ENCODE measurements around the gene SLC38A7. TPM values are rescaled to one million over a fixed set of nuclear protein-coding genes. Genes with fewer than 3 reads are reported as not detected.
A peak's percentile ranks its signal among the peaks of the same experiment; 100 is the strongest.

SLC38A7 gene
- total and polyA plus RNA-seq, 2 of the 13 experiments (the other 11 are each of a cell fraction or from before 2014, with no cell fraction given), result 13.2 to 14.1 TPM

DNA sequence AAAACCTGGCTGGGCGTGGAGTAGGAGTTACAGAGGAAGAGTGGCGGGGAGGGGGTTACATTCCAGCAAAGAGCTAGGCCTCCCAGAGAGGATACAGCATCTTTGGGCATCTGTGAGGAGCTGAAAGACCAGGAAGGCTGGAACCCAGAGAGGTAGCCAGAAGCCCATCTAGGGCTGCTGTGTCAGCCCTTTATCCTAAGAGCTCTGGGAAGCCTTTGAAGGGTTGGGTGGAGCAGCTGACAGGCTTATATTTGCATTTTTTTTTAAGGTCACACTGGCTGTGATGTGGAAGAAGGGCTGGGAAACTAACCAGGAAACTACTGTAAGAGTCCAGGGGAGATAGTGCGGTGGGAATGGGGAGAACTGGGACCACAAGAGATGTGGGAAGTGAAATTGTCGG lies 48.1 kb downstream of the SLC38A7 start:
- Histone ChIP-seq H3K4me3 (replicated peaks in 1 of 3; ENCODE audit: insufficient read depth in 1 of 3, low read depth in 2 of 3, low read length in 3 of 3) (no peak overlapping the region), H3K36me3 (replicated peaks in 1 of 2; ENCODE audit: control insufficient read depth in 1 of 2, insufficient read depth in 2 of 2, low read length in 2 of 2) (no peaks in the 10 kb centered on the region), H3K79me2 (ENCODE audit: insufficient read depth, low read length) (no peaks in the 10 kb centered on the region), H2AFZ (ENCODE audit: low read length) (no peak overlapping the region), H4K20me1 (ENCODE audit: insufficient read depth, low read length) (no peaks in the 10 kb centered on the region), H3K9me3 (ENCODE audit: low read length) (no peaks in the 10 kb centered on the region), H3K9ac (ENCODE audit: insufficient read depth, low read depth, low read length) (no peak overlapping the region), H3K27me3 (ENCODE audit: control insufficient read depth in 1 of 2, insufficient read depth in 2 of 2, low read length in 2 of 2) (no peaks in the 10 kb centered on the region; a peak in 1 of 5 replicates), H3K27ac (ENCODE audit: extremely low read length, insufficient read depth, low read length) (peak overlapping the region; percentile 17), H3K4me1 (ENCODE audit: insufficient read depth, low read length) (peaks cover 46% of the 10 kb centered on the region), H3K4me2 (ENCODE audit: low read depth, low read length) (peak overlapping the region; percentile 6; the same call in 1 of the 2 replicates)
- TF ChIP-seq MAFK (conservative IDR thresholded peaks at IDR 0.05 in 1 of 2, IDR thresholded peaks at IDR 0.05 in 1 of 2; ENCODE audit: low read length in 2 of 2), result peak; percentile 68 to 82
- TF ChIP-seq, protein P1, sequence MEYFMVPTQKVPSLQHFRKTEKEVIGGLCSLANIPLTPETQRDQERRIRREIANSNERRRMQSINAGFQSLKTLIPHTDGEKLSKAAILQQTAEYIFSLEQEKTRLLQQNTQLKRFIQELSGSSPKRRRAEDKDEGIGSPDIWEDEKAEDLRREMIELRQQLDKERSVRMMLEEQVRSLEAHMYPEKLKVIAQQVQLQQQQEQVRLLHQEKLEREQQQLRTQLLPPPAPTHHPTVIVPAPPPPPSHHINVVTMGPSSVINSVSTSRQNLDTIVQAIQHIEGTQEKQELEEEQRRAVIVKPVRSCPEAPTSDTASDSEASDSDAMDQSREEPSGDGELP (IDR thresholded peaks at IDR 0.05; ENCODE audit: borderline replicate concordance, low read depth), result peak; percentile 32; the same call in 1 of the 2 replicates
- TF ChIP-seq ZNF225 (CRISPR knock-in tag; IDR thresholded peaks at IDR 0.05), result no peak
- TF ChIP-seq, protein P2, sequence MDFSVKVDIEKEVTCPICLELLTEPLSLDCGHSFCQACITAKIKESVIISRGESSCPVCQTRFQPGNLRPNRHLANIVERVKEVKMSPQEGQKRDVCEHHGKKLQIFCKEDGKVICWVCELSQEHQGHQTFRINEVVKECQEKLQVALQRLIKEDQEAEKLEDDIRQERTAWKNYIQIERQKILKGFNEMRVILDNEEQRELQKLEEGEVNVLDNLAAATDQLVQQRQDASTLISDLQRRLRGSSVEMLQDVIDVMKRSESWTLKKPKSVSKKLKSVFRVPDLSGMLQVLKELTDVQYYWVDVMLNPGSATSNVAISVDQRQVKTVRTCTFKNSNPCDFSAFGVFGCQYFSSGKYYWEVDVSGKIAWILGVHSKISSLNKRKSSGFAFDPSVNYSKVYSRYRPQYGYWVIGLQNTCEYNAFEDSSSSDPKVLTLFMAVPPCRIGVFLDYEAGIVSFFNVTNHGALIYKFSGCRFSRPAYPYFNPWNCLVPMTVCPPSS (IDR thresholded peaks at IDR 0.05), result no peak
- peak; percentile 69 for TF ChIP-seq MAFF (IDR thresholded peaks at IDR 0.05; ENCODE audit: low read depth, low read length)
- no peak for TF ChIP-seq PRMT3 (CRISPR knock-in tag; IDR thresholded peaks at IDR 0.05; ENCODE audit: borderline replicate concordance, low read depth)
- no peak for TF ChIP-seq RNF2 (conservative IDR thresholded peaks at IDR 0.05; ENCODE audit: low read depth)
- TF ChIP-seq, protein P3, sequence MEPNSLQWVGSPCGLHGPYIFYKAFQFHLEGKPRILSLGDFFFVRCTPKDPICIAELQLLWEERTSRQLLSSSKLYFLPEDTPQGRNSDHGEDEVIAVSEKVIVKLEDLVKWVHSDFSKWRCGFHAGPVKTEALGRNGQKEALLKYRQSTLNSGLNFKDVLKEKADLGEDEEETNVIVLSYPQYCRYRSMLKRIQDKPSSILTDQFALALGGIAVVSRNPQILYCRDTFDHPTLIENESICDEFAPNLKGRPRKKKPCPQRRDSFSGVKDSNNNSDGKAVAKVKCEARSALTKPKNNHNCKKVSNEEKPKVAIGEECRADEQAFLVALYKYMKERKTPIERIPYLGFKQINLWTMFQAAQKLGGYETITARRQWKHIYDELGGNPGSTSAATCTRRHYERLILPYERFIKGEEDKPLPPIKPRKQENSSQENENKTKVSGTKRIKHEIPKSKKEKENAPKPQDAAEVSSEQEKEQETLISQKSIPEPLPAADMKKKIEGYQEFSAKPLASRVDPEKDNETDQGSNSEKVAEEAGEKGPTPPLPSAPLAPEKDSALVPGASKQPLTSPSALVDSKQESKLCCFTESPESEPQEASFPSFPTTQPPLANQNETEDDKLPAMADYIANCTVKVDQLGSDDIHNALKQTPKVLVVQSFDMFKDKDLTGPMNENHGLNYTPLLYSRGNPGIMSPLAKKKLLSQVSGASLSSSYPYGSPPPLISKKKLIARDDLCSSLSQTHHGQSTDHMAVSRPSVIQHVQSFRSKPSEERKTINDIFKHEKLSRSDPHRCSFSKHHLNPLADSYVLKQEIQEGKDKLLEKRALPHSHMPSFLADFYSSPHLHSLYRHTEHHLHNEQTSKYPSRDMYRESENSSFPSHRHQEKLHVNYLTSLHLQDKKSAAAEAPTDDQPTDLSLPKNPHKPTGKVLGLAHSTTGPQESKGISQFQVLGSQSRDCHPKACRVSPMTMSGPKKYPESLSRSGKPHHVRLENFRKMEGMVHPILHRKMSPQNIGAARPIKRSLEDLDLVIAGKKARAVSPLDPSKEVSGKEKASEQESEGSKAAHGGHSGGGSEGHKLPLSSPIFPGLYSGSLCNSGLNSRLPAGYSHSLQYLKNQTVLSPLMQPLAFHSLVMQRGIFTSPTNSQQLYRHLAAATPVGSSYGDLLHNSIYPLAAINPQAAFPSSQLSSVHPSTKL (CRISPR knock-in tag; IDR thresholded peaks at IDR 0.05), result no peak
- TF ChIP-seq, protein P4, sequence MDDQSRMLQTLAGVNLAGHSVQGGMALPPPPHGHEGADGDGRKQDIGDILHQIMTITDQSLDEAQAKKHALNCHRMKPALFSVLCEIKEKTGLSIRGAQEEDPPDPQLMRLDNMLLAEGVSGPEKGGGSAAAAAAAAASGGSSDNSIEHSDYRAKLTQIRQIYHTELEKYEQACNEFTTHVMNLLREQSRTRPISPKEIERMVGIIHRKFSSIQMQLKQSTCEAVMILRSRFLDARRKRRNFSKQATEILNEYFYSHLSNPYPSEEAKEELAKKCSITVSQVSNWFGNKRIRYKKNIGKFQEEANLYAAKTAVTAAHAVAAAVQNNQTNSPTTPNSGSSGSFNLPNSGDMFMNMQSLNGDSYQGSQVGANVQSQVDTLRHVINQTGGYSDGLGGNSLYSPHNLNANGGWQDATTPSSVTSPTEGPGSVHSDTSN (CRISPR knock-in tag; IDR thresholded peaks at IDR 0.05; ENCODE audit: borderline replicate concordance), result no peak
- no peak for TF ChIP-seq NR2F6 (IDR thresholded peaks at IDR 0.05)
- no peak for TF ChIP-seq NR2F6 (CRISPR knock-in tag; IDR thresholded peaks at IDR 0.05)
- TF ChIP-seq, protein P5, sequence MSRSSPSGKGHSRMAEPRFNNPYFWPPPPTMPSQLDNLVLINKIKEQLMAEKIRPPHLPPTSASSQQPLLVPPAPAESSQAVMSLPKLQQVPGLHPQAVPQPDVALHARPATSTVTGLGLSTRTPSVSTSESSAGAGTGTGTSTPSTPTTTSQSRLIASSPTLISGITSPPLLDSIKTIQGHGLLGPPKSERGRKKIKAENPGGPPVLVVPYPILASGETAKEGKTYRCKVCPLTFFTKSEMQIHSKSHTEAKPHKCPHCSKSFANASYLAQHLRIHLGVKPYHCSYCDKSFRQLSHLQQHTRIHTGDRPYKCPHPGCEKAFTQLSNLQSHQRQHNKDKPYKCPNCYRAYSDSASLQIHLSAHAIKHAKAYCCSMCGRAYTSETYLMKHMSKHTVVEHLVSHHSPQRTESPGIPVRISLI (CRISPR knock-in tag; IDR thresholded peaks at IDR 0.05; ENCODE audit: borderline replicate concordance), result peak; percentile 48; the same call in 1 of the 2 replicates
- no peak for TF ChIP-seq MLLT10 (CRISPR knock-in tag; IDR thresholded peaks at IDR 0.05)
- TF ChIP-seq EZH2 (conservative IDR thresholded peaks at IDR 0.05; ENCODE audit: low read depth, low read length), result no peak
- no peak for TF ChIP-seq ZNF678 (CRISPR knock-in tag; IDR thresholded peaks at IDR 0.05)
- no peak for TF ChIP-seq SOX13 (IDR thresholded peaks at IDR 0.05)
- TF ChIP-seq SOX13 (CRISPR knock-in tag; conservative IDR thresholded peaks at IDR 0.05 in 1 of 2, IDR thresholded peaks at IDR 0.05 in 1 of 2), result 0 out of 4 replicates have a peak, but pooled peaks of 1 of the 2 experiments have one; percentile 13
- in situ Hi-C loops (cut with HindIII; ENCODE audit: extremely low pct_ligation_motif_present, low pct_unique_long_range_greater_than_20kb) (loop anchor here (10.0 kb wide), 2 partner anchors 122 to 302 kb away; partner anchors contain the start of gene SETD6), intact Hi-C loops (cut with micrococcal nuclease; ENCODE audit: unreplicated experiment) (loop anchor here (5.0 kb wide), 2 partner anchors 64 to 299 kb away; no protein-coding TSS in a partner anchor)
- DNase-seq (ENCODE audit: low spot score) (peak; percentile 61), ATAC-seq (peak; percentile 18), FAIRE-seq (peak; percentile 79)
- POLR2A ChIA-PET, result interaction anchor here (1.2 to 4.2 kb wide), 6 partner anchors 10 to 116 kb away, joined by 3 to 44 read pairs (median 4); no protein-coding TSS in a partner anchor
- 53% methylated on average over 4 of the region's 4 CpGs for WGBS (ENCODE audit: low lambda C conversion rate)
- no TSS peak for BruUV-seq (replicated peaks)
- CTCF ChIA-PET (ENCODE audit: low intra/inter-chr PET ratio, low total read pairs), result interaction anchor here (2.8 kb wide), 1 partner anchor 125 kb away, joined by 18 read pairs; no protein-coding TSS in a partner anchor

Measured in HepG2 (cell line).